ENCODE measurements around the gene PADI4.
A peak's percentile ranks its signal among the peaks of the same experiment; 100 is the strongest.

PADI4 gene

GRCh38 chr1:17314491-17314971 lies 6.5 kb downstream of the PADI4 start:
- TF ChIP-seq CEBPB (IDR thresholded peaks at IDR 0.05) (no peak), EP300 (IDR thresholded peaks at IDR 0.05; ENCODE audit: borderline replicate concordance) (no peak), TCF12 (IDR thresholded peaks at IDR 0.05; ENCODE audit: low read depth) (no peak), USF1 (IDR thresholded peaks at IDR 0.05) (no peak), CREB1 (IDR thresholded peaks at IDR 0.05; ENCODE audit: low read depth) (no peak), TAF1 (IDR thresholded peaks at IDR 0.05; ENCODE audit: low read depth) (no peak), EGR1 (IDR thresholded peaks at IDR 0.05) (no peak), ZBTB7A (IDR thresholded peaks at IDR 0.05; ENCODE audit: low read depth) (no peak), TEAD4 (IDR thresholded peaks at IDR 0.05) (no peak), NFIC (IDR thresholded peaks at IDR 0.05) (no peak), FOXM1 (IDR thresholded peaks at IDR 0.05; ENCODE audit: borderline replicate concordance, low read depth) (no peak), RAD21 (IDR thresholded peaks at IDR 0.05; ENCODE audit: low read depth) (no peak)
- TF ChIP-seq, protein P1, sequence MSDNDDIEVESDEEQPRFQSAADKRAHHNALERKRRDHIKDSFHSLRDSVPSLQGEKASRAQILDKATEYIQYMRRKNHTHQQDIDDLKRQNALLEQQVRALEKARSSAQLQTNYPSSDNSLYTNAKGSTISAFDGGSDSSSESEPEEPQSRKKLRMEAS (IDR thresholded peaks at IDR 0.05), result no peak

DNA sequence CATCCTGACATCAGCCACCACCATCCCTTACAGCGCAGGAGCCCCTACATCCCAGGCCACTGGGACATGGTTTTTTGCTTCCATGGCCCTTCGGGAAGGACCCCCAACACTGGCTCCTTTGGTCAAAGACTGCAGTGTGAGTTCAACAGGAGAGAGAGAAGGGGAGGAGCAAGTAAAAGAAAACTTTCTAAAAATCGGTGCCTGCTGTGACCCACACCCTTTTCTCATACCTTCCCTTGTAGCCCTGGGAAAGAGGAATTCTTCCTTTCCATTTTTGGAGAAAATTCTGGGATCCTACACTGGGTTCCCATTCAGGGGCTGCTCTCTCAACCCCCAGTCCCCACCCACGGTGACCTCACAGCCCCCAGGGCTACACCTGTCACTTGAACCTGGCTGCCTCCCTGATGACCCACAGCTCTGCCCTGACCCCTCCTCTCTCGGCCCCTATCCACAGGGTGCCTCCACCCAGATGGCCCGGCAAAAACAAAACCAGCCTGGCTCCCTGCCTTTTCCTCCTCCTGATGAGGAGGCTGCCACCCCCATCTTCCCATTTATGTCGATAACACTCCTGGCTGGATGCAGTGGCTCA lies 7.6 kb downstream of the PADI4 start:
- TF ChIP-seq ZBTB7A (IDR thresholded peaks at IDR 0.05; ENCODE audit: low read depth) (0 out of 2 replicates have a peak, but pooled peaks have one; percentile 52), RAD21 (IDR thresholded peaks at IDR 0.05; ENCODE audit: low read depth) (no peak)

DNA sequence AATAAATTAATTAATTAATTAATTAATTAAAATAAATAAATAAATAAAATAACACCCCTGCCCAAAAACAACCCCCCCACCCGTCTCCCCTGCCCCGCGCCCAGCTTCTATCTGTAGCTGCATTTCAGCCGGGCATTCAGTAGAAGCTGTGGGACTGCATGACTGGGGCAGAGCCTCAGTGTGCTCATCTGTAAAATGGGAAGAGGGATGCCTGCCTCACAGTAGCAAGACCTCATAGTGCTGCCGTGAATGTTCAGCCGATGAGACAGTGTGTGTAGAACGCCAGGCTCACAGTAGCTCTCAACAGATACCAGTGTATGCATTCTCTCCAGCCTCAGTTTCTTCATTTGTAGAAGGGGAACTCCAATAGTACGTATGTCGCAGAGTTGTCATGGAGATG lies 8.7 kb downstream of the PADI4 start:
- TF ChIP-seq TCF12 (IDR thresholded peaks at IDR 0.05; ENCODE audit: low read depth) (no peak), REST (IDR thresholded peaks at IDR 0.05; ENCODE audit: low read depth) (no peak), FOXM1 (IDR thresholded peaks at IDR 0.05; ENCODE audit: borderline replicate concordance, low read depth) (no peak), TEAD4 (IDR thresholded peaks at IDR 0.05) (no peak)
- TF ChIP-seq, protein P1 (IDR thresholded peaks at IDR 0.05), result no peak

DNA sequence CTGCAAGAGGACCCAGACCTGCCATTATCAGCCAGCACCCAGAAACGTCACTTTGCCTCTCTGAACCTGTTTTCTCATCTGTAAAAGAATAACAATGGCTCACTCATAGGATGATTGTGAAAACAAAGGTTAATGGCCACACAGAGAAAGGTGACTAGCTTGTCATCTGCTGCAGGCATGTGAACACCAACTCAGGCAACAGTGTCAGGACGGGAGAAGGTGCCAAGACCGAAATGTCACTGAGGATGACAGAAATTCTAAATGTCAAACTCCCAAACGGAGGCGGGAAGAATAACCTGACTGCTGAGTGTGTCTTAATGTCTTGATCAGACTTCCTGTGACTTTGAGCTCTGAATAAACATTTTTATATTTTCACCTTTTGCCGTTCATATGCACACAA lies 10.3 kb downstream of the PADI4 start:
- TF ChIP-seq RAD21 (IDR thresholded peaks at IDR 0.05; ENCODE audit: low read depth), result no peak
- no peak for TF ChIP-seq YY1 (IDR thresholded peaks at IDR 0.05; ENCODE audit: low read depth)
- TF ChIP-seq CREB1 (IDR thresholded peaks at IDR 0.05; ENCODE audit: low read depth), result no peak
- TF ChIP-seq, protein P1 (IDR thresholded peaks at IDR 0.05), result no peak
- TF ChIP-seq NFIC (IDR thresholded peaks at IDR 0.05), result no peak
- TF ChIP-seq TAF1 (IDR thresholded peaks at IDR 0.05; ENCODE audit: low read depth), result no peak
- no peak for TF ChIP-seq TEAD4 (IDR thresholded peaks at IDR 0.05)
- no peak for TF ChIP-seq EP300 (IDR thresholded peaks at IDR 0.05; ENCODE audit: borderline replicate concordance)
- no peak for TF ChIP-seq CEBPB (IDR thresholded peaks at IDR 0.05)
- no peak for TF ChIP-seq ZBTB7A (IDR thresholded peaks at IDR 0.05; ENCODE audit: low read depth)
- no peak for TF ChIP-seq TCF12 (IDR thresholded peaks at IDR 0.05; ENCODE audit: low read depth)
- no peak for TF ChIP-seq EGR1 (IDR thresholded peaks at IDR 0.05)
- no peak for TF ChIP-seq USF1 (IDR thresholded peaks at IDR 0.05)
- no peak for TF ChIP-seq REST (IDR thresholded peaks at IDR 0.05; ENCODE audit: low read depth)
- no peak for TF ChIP-seq FOXM1 (IDR thresholded peaks at IDR 0.05; ENCODE audit: borderline replicate concordance, low read depth)

DNA sequence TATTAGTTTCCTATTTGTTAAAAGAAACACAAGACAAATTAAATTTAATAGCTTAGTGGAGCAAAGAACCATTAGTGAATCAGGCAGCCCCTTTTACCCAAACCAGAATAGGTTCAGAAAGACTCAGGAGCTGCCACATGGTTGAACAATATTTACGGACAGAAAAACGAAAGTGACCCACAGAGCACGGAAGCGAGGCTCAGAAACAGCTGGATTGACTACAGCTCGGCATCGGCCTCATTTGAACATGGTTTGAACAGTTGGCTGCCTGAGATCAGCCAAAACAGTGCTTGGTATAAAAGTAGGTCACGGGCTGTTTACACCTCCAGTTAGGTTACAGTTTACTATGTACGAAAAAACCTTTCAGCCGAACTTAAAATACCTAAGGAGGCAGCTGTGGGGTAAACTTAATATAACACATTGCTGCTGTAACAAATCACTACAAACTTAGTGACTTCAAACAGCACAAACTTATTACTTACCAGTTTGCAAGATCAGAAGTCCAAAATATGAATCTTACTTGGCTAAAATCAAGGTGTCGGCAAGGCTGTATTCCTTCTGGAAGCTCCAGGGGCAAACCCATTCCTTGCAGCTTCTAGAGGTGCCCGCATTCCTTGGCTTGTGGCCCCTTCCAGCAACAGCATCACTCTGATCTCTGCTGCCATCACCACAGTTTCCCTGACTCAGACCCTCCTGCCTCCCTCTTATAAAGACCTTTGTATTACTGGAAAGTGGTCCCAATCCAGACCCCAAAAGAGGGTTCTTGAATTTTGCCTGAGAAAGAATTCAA lies 11.8 kb downstream of the PADI4 start:
- TF ChIP-seq YY1 (IDR thresholded peaks at IDR 0.05; ENCODE audit: low read depth), result no peak
- no peak for TF ChIP-seq REST (IDR thresholded peaks at IDR 0.05; ENCODE audit: low read depth)
- no peak for TF ChIP-seq RAD21 (IDR thresholded peaks at IDR 0.05; ENCODE audit: low read depth)
- TF ChIP-seq ZBTB7A (IDR thresholded peaks at IDR 0.05; ENCODE audit: low read depth), result no peak
- TF ChIP-seq FOXM1 (IDR thresholded peaks at IDR 0.05; ENCODE audit: borderline replicate concordance, low read depth), result no peak
- TF ChIP-seq CREB1 (IDR thresholded peaks at IDR 0.05; ENCODE audit: low read depth), result no peak
- TF ChIP-seq TAF1 (IDR thresholded peaks at IDR 0.05; ENCODE audit: low read depth), result no peak
- no peak for TF ChIP-seq EP300 (IDR thresholded peaks at IDR 0.05; ENCODE audit: borderline replicate concordance)
- TF ChIP-seq TEAD4 (IDR thresholded peaks at IDR 0.05), result no peak
- TF ChIP-seq USF1 (IDR thresholded peaks at IDR 0.05), result no peak
- TF ChIP-seq NFIC (IDR thresholded peaks at IDR 0.05), result no peak
- no peak for TF ChIP-seq CEBPB (IDR thresholded peaks at IDR 0.05)
